ENCODE measurements around the gene TNNC2. TPM values are rescaled to one million over a fixed set of nuclear protein-coding genes. Genes with fewer than 3 reads are reported as not detected.

The TNNC2 gene
- total and polyA plus RNA-seq, 2 of the 13 experiments (the other 11 are each of a cell fraction or from before 2014, with no cell fraction given) = 1.8 to 4.7 TPM

- TF ChIP-seq, protein P1, sequence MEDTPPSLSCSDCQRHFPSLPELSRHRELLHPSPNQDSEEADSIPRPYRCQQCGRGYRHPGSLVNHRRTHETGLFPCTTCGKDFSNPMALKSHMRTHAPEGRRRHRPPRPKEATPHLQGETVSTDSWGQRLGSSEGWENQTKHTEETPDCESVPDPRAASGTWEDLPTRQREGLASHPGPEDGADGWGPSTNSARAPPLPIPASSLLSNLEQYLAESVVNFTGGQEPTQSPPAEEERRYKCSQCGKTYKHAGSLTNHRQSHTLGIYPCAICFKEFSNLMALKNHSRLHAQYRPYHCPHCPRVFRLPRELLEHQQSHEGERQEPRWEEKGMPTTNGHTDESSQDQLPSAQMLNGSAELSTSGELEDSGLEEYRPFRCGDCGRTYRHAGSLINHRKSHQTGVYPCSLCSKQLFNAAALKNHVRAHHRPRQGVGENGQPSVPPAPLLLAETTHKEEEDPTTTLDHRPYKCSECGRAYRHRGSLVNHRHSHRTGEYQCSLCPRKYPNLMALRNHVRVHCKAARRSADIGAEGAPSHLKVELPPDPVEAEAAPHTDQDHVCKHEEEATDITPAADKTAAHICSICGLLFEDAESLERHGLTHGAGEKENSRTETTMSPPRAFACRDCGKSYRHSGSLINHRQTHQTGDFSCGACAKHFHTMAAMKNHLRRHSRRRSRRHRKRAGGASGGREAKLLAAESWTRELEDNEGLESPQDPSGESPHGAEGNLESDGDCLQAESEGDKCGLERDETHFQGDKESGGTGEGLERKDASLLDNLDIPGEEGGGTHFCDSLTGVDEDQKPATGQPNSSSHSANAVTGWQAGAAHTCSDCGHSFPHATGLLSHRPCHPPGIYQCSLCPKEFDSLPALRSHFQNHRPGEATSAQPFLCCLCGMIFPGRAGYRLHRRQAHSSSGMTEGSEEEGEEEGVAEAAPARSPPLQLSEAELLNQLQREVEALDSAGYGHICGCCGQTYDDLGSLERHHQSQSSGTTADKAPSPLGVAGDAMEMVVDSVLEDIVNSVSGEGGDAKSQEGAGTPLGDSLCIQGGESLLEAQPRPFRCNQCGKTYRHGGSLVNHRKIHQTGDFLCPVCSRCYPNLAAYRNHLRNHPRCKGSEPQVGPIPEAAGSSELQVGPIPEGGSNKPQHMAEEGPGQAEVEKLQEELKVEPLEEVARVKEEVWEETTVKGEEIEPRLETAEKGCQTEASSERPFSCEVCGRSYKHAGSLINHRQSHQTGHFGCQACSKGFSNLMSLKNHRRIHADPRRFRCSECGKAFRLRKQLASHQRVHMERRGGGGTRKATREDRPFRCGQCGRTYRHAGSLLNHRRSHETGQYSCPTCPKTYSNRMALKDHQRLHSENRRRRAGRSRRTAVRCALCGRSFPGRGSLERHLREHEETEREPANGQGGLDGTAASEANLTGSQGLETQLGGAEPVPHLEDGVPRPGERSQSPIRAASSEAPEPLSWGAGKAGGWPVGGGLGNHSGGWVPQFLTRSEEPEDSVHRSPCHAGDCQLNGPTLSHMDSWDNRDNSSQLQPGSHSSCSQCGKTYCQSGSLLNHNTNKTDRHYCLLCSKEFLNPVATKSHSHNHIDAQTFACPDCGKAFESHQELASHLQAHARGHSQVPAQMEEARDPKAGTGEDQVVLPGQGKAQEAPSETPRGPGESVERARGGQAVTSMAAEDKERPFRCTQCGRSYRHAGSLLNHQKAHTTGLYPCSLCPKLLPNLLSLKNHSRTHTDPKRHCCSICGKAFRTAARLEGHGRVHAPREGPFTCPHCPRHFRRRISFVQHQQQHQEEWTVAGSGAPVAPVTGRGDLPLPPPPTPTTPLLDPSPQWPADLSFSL (CRISPR knock-in tag; IDR thresholded peaks at IDR 0.05) = no peak
- TF ChIP-seq, protein P2, sequence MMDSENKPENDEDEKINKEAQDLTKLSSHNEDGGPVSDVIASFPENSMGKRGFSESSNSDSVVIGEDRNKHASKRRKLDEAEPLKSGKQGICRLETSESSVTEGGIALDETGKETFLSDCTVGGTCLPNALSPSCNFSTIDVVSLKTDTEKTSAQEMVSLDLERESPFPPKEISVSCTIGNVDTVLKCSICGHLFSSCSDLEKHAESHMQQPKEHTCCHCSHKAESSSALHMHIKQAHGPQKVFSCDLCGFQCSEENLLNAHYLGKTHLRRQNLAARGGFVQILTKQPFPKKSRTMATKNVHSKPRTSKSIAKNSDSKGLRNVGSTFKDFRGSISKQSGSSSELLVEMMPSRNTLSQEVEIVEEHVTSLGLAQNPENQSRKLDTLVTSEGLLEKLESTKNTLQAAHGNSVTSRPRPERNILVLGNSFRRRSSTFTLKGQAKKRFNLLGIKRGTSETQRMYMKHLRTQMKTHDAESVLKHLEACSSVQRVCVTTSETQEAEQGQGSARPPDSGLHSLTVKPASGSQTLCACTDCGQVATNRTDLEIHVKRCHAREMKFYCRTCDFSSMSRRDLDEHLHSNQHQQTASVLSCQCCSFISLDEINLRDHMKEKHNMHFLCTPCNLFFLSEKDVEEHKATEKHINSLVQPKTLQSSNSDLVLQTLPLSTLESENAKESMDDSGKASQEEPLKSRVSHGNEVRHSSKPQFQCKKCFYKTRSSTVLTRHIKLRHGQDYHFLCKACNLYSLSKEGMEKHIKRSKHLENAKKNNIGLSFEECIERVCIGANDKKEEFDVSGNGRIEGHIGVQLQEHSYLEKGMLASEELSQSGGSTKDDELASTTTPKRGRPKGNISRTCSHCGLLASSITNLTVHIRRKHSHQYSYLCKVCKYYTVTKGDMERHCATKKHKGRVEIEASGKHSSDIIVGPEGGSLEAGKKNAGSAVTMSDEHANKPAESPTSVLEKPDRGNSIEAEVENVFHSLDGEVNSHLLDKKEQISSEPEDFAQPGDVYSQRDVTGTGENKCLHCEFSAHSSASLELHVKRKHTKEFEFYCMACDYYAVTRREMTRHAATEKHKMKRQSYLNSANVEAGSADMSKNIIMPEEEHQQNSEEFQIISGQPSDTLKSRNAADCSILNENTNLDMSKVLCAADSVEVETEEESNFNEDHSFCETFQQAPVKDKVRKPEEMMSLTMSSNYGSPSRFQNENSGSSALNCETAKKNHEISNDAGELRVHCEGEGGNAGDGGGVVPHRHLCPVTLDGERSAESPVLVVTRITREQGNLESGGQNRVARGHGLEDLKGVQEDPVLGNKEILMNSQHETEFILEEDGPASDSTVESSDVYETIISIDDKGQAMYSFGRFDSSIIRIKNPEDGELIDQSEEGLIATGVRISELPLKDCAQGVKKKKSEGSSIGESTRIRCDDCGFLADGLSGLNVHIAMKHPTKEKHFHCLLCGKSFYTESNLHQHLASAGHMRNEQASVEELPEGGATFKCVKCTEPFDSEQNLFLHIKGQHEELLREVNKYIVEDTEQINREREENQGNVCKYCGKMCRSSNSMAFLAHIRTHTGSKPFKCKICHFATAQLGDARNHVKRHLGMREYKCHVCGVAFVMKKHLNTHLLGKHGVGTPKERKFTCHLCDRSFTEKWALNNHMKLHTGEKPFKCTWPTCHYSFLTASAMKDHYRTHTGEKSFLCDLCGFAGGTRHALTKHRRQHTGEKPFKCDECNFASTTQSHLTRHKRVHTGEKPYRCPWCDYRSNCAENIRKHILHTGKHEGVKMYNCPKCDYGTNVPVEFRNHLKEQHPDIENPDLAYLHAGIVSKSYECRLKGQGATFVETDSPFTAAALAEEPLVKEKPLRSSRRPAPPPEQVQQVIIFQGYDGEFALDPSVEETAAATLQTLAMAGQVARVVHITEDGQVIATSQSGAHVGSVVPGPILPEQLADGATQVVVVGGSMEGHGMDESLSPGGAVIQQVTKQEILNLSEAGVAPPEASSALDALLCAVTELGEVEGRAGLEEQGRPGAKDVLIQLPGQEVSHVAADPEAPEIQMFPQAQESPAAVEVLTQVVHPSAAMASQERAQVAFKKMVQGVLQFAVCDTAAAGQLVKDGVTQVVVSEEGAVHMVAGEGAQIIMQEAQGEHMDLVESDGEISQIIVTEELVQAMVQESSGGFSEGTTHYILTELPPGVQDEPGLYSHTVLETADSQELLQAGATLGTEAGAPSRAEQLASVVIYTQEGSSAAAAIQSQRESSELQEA (CRISPR knock-in tag; IDR thresholded peaks at IDR 0.05; ENCODE audit: not compliant biosample characterization) = peak; percentile 68
- TF ChIP-seq CREM (IDR thresholded peaks at IDR 0.05) (no peak), CREM (CRISPR knock-in tag; IDR thresholded peaks at IDR 0.05) (no peak), EP300 (IDR thresholded peaks at IDR 0.05; ENCODE audit: low read depth in 2 of 2, low read length in 2 of 2) (no peak), EP300 (CRISPR knock-in tag; IDR thresholded peaks at IDR 0.05; ENCODE audit: borderline replicate concordance) (0 out of 2 replicates have a peak, but pooled peaks have one; percentile 36), ZFAT (CRISPR knock-in tag; conservative IDR thresholded peaks at IDR 0.05) (no peak), ZNF30 (CRISPR knock-in tag; IDR thresholded peaks at IDR 0.05) (no peak), PITX1 (CRISPR knock-in tag; IDR thresholded peaks at IDR 0.05) (no peak), ZKSCAN8 (CRISPR knock-in tag; IDR thresholded peaks at IDR 0.05; ENCODE audit: borderline replicate concordance) (0 out of 2 replicates have a peak, but pooled peaks have one; percentile 38), ZNF749 (CRISPR knock-in tag; IDR thresholded peaks at IDR 0.05; ENCODE audit: borderline replicate concordance) (no peak), ATF7 (IDR thresholded peaks at IDR 0.05) (no peak), ATF7 (CRISPR knock-in tag; IDR thresholded peaks at IDR 0.05) (no peak), NR2F1 (CRISPR knock-in tag; IDR thresholded peaks at IDR 0.05) (no peak)
These were observed 2.9 kb downstream of the TNNC2 start (continued) for GRCh38 chr20:45823949-45824835.
